ENCODE data around the gene CDH13. TPM values are rescaled to one million over a fixed set of nuclear protein-coding genes. Genes with fewer than 3 reads are reported as not detected.

CDH13 gene
- total and polyA plus RNA-seq, 10 of the 15 experiments (the other 5 are each of a cell fraction or from before 2014, with no cell fraction given): under 0.01 to 0.05 TPM; not detected in 8

DNA sequence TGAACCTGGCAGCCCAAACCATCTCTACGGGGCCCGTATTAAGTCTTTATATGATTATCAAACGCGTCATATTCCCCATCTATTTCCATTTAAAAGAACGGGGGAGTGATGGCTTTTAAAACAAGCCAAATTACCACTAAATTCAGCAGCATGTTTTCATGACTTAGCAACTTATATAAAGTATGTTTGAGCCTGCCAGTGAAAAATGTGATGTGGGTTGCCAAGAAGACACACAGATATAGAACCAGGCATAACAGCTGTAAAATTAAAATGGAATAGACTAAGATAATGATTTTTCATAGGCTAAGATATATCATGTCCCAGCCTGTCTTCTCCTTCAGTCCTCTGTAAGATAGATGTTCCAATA lies 1136.2 kb downstream of the CDH13 start:
- Histone ChIP-seq H4K20me1 (ENCODE audit: control insufficient read depth, insufficient read depth) (no peaks in the 10 kb centered on the region), H3K4me1 (ENCODE audit: control insufficient read depth, insufficient read depth, low read length) (no peaks in the 10 kb centered on the region), H3K36me3 (ENCODE audit: control insufficient read depth in 2 of 2, insufficient read depth in 2 of 2, low read length in 1 of 2) (no peaks in the 10 kb centered on the region), H3K4me2 (ENCODE audit: control insufficient read depth, insufficient read depth) (no peak overlapping the region), H2AFZ (ENCODE audit: control insufficient read depth, low read depth, low read length) (no peak overlapping the region), H3K27me3 (replicated peaks in 1 of 2; ENCODE audit: control insufficient read depth in 2 of 2, insufficient read depth in 2 of 2, low read length in 1 of 2) (no peaks in the 10 kb centered on the region), H3K27ac (ENCODE audit: control insufficient read depth, insufficient read depth) (no peak overlapping the region), H3K79me2 (ENCODE audit: control insufficient read depth, insufficient read depth, low read length) (no peaks in the 10 kb centered on the region), H3K9ac (ENCODE audit: control insufficient read depth, insufficient read depth, low read length) (no peak overlapping the region), H3K9me3 (replicated peaks; ENCODE audit: control insufficient read depth, insufficient read depth, low read length) (no peaks in the 10 kb centered on the region), H3K4me3 (no peak overlapping the region)
- RAD21 ChIA-PET (ENCODE audit: unreplicated experiment): no interaction called here
- no peak for FAIRE-seq
- CTCF ChIA-PET: no interaction called here
- no peak for TF ChIP-seq EP300 (IDR thresholded peaks at IDR 0.05; ENCODE audit: borderline replicate concordance in 1 of 2, control insufficient read depth in 1 of 2, low read depth in 2 of 2, low read length in 2 of 2)
- TF ChIP-seq ZNF622 (IDR thresholded peaks at IDR 0.05): no peak
- no peak for TF ChIP-seq RAD51 (IDR thresholded peaks at IDR 0.05)
- TF ChIP-seq BHLHE40 (IDR thresholded peaks at IDR 0.05; ENCODE audit: borderline replicate concordance in 1 of 2, low read depth in 2 of 2, low read length in 1 of 2): no peak
- no peak for TF ChIP-seq POU2F2 (IDR thresholded peaks at IDR 0.05; ENCODE audit: borderline replicate concordance, low read depth, low read length)
- no peak for TF ChIP-seq NFYB (IDR thresholded peaks at IDR 0.05; ENCODE audit: insufficient read depth, low read depth, low read length)
- TF ChIP-seq, protein P1, sequence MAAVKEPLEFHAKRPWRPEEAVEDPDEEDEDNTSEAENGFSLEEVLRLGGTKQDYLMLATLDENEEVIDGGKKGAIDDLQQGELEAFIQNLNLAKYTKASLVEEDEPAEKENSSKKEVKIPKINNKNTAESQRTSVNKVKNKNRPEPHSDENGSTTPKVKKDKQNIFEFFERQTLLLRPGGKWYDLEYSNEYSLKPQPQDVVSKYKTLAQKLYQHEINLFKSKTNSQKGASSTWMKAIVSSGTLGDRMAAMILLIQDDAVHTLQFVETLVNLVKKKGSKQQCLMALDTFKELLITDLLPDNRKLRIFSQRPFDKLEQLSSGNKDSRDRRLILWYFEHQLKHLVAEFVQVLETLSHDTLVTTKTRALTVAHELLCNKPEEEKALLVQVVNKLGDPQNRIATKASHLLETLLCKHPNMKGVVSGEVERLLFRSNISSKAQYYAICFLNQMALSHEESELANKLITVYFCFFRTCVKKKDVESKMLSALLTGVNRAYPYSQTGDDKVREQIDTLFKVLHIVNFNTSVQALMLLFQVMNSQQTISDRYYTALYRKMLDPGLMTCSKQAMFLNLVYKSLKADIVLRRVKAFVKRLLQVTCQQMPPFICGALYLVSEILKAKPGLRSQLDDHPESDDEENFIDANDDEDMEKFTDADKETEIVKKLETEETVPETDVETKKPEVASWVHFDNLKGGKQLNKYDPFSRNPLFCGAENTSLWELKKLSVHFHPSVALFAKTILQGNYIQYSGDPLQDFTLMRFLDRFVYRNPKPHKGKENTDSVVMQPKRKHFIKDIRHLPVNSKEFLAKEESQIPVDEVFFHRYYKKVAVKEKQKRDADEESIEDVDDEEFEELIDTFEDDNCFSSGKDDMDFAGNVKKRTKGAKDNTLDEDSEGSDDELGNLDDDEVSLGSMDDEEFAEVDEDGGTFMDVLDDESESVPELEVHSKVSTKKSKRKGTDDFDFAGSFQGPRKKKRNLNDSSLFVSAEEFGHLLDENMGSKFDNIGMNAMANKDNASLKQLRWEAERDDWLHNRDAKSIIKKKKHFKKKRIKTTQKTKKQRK (IDR thresholded peaks at IDR 0.05; ENCODE audit: low read depth, low read length): no peak
- no peak for TF ChIP-seq MAX (IDR thresholded peaks at IDR 0.05; ENCODE audit: low read depth, low read length)
- TF ChIP-seq KDM1A (IDR thresholded peaks at IDR 0.05; ENCODE audit: borderline replicate concordance): no peak
- TF ChIP-seq CHD1 (IDR thresholded peaks at IDR 0.05; ENCODE audit: low read depth, low read length): no peak
- no peak for TF ChIP-seq ZBED1 (IDR thresholded peaks at IDR 0.05; ENCODE audit: borderline replicate concordance)
- no peak for TF ChIP-seq TBL1XR1 (IDR thresholded peaks at IDR 0.05; ENCODE audit: low read depth, low read length)
- no peak for TF ChIP-seq MLLT1 (IDR thresholded peaks at IDR 0.05)
- TF ChIP-seq RELA (IDR thresholded peaks at IDR 0.05; ENCODE audit: borderline replicate concordance, partially characterized antibody): no peak
- no peak for TF ChIP-seq RELB (IDR thresholded peaks at IDR 0.05; ENCODE audit: low read depth)
- no peak for DNase-seq (ENCODE audit: low read depth, low spot score)
- BruUV-seq (replicated peaks): no TSS peak
- WGBS (ENCODE audit: insufficient coverage, insufficient replicate concordance, low lambda C conversion rate, missing lambda C conversion rate): 21% methylated on average over 5 of the region's 5 CpGs
- POLR2A ChIA-PET: no interaction called here
- in situ Hi-C loops (cut with MboI) (no loop called here), intact Hi-C loops (cut with micrococcal nuclease; ENCODE audit: unreplicated experiment) (no loop called here)
- SMC1A ChIA-PET (ENCODE audit: uncharacterized antibody, unreplicated experiment): no interaction called here
- ATAC-seq: no peak
